ENCODE measurements around the gene ELL.
"Not testable (repeated sequence)": the region's sequence is repeated elsewhere in the genome, so short reads cannot be mapped to it uniquely, and the experiment has no call there.

ELL gene

GRCh38 chr19:18529782-18530181, 7.9 kb upstream of the ELL start:
- DNase-seq, result no peak

GRCh38 chr19:18526316-18526715, 4.4 kb upstream of the ELL start:
- DNase-seq, result no peak

- DNase-seq, result no peak
Observed at GRCh38 chr19:18523841-18524240, 2.0 kb upstream of the ELL start.

- not testable (repeated sequence) for DNase-seq
Observed at GRCh38 chr19:18522862-18523440, 1.1 kb upstream of the ELL start.

GRCh38 chr19:18522124-18522861, 423 bp upstream of the ELL start:
- DNase-seq, result peak; percentile 97

- DNase-seq, result no peak
Observed at GRCh38 chr19:18520848-18521691, 800 bp downstream of the ELL start.

GRCh38 chr19:18519962-18520847, 1.7 kb downstream of the ELL start:
- DNase-seq, result no peak

- no peak for DNase-seq
Observed at GRCh38 chr19:18518639-18519038, 3.2 kb downstream of the ELL start.

GRCh38 chr19:18517606-18518005, 4.3 kb downstream of the ELL start:
- no peak for DNase-seq

- no peak for DNase-seq
Observed at GRCh38 chr19:18515959-18516358, 5.9 kb downstream of the ELL start.

- DNase-seq, result no peak
Observed at GRCh38 chr19:18514800-18515682, 6.8 kb downstream of the ELL start.

- no peak for DNase-seq
Observed at GRCh38 chr19:18513868-18514267, 8.0 kb downstream of the ELL start.

- no peak for DNase-seq
Observed at GRCh38 chr19:18510216-18510615, 11.7 kb downstream of the ELL start.

GRCh38 chr19:18508585-18508984, 13.3 kb downstream of the ELL start:
- DNase-seq, result no peak

GRCh38 chr19:18507727-18508440, 14.0 kb downstream of the ELL start:
- no peak for DNase-seq

- no peak for DNase-seq
Observed at GRCh38 chr19:18507021-18507726, 14.7 kb downstream of the ELL start.

- no peak for DNase-seq
Observed at GRCh38 chr19:18506101-18506930, 15.6 kb downstream of the ELL start.

GRCh38 chr19:18504886-18505610, 16.8 kb downstream of the ELL start:
- no peak for DNase-seq

Measured in NCI-H1417 treated with DMSO at 0.1 percent for 48 hours (cell line).